H54 (cell line): Measurements from ENCODE around the gene CTNS.

Experiments used
- DNase-seq: peaks from one replicate; pipeline ENCODE4 v3.0.0; 2011; ENCODE audit warnings: low spot score, mixed read lengths; ENCODE audit not compliant: insufficient read length
- FAIRE-seq: peaks from 3 replicates; lab custom pipeline; 2011; peaks lifted over from hg19 to GRCh38; lab: Jason Lieb, UNC
- POLR2A ChIP-seq: IDR thresholded peaks from 2 replicates; pipeline ENCODE4 v1.6.1; 2011; ENCODE audit warnings: low read depth, mild to moderate bottlenecking, low read length

CTNS gene

DNA sequence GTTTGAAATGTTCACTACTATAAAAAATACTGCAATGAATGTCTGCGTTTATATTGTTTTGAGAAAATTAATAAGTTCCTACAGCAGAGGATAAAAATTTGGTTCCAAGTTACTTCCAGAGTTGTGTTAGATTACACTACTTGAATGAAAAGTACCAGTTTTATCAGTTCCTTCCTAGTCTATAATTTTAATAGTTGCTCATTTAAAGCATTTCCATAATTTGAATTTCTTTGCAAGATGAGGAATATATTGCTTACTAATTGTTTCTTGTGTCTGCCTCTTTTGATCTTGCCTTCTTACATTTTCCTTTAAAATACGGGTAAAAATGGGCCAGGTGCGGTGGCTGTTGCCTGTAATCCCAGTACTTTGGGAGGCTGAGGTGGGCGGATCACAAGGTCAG, 36.0 kb downstream of the CTNS start:
- FAIRE-seq: no peak
- DNase-seq: no peak
- no peak for TF ChIP-seq POLR2A

DNA sequence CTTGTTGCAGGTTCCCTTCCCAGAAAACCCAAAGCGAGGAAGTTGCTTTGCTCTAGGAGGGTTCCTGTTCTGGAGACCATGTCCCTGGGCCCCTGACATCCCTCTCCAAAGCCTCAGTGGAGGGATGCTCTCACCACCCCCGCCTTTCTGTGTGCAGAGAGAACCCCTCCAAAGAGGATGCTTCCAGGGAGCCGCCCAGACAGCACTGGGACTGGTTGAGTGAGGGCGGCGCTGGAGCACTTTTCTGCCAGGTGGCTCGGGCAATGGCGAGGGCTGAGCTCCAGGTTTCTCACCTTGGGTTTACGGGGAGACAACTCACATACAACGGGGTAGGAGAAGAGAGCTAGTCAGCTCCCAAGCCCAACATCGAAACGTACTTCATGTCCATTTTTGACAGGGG, 39.3 kb downstream of the CTNS start:
- TF ChIP-seq POLR2A: no peak
- no peak for DNase-seq
- no peak for FAIRE-seq

DNA sequence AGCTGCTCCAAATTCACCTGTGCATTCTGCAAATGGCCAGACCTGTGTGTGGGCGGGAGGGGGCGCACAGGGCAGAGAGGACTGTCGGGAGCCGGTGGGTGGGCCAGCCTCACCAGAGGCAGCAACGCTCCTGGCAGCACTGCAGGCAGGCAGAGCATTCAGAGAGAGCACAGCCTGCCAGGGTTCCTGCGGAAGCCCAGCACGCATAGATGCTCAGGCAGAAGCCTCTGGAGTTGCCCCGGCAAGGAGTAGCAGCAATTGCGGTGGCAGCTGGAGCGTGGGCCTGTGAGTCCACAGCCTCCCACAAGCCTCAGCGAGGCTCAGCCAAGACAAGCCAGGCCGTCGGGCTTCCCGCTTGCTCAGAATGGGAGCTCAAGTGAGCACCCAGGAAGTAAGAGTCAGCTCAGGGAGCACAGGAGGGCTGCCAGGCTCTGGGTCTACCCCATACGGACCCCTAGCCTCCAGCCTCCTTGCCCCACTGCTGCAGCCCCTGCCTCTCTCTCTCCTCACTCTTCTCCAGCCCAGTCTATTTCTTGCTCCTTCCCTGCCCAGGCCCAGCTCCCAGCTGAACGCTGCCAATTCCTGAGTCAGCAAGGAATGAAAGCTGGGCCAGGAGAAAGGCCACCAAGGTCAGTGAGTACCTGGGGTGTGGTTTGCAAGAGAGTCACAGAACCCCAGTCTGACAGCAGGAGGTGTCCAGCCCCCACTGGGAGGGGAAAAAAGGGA, 41.7 kb downstream of the CTNS start:
- FAIRE-seq (no peak), DNase-seq (peak; percentile 65)
- TF ChIP-seq POLR2A: no peak

DNA sequence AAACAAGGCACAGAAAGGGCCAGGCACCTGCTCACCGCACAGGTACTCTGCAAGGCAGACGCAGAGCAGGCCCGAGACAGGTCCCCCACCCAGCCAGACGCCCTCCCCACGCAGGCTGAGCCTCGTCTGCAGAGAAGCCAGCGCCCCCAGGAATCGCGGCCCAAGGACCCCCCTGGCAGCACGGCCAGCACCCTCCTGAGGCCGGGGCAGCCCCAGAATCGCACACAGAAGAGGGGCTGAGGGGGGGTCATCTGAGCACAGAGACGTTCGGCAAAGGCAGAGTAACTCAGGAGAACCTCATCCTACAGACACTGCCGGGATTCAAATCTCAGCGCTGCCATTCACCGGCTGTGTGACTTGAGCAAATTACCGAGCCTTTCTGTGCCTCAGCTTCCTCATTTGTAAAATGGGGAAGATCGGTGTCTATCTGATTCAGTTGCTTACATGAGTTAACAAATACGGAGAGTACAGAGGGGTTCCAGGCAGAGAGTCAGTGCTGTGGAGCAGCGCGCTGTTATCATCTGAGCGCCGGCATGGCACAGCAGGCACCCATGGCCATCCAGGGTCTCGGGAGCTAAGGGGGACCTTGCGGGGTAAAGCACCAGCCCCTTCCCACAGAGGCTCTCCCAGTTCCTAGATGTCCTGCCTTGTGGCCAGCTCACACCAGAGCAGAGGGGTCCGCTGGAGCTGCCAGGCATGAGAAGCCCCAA, 42.4 kb downstream of the CTNS start:
- DNase-seq (no peak), FAIRE-seq (no peak)
- no peak for TF ChIP-seq POLR2A

DNA sequence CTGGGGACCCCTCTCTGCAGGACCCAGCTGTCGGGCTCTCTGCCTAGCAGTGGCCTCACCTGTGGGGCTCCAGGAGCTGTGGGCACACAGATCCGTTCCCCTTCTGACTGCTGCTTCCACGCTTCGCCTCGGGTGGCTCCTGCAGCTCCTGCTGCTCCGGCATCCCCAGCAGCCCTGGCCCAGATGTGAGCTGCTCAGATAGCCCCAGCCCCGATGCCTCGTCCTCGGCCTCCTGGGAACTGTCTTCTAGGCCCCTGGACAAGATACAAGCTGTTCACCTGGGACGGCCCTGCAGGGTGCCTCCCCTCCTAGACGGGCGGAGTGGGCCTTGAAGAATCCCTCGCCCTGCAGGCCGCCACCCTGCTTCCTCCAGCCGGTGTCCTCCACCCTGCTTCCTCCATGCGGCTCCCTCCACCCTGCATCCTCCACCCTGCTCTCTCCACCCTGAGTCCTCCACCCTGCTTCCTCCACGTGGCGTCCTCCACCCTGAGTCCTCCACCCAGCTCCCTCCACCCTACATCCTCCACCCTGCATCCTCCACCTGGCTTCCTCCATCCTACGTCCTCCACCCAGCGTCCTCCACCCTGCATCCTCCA, 43.1 kb downstream of the CTNS start:
- no peak for TF ChIP-seq POLR2A
- DNase-seq: no peak
- FAIRE-seq: no peak

DNA sequence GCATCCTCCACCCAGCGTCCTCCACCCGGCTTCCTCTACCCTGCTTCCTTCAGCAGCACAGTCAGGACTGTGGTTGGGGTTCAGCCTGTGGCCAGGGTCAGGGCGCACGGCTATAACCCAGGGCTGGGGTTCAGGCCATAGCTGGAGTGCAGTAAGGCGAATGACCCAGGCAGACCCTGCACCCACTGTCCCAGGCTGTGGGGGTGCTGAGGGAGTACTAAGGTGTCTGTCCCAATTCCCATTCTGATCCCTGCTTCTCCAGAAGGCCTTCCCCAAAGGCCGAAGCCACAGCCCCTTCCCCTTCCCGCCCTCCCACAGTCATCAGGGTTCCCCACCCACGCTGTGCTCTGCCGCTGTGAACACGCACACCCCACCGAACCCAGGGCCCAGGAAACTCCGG, 44.5 kb downstream of the CTNS start:
- FAIRE-seq: no peak
- no peak for DNase-seq
- no peak for TF ChIP-seq POLR2A

DNA sequence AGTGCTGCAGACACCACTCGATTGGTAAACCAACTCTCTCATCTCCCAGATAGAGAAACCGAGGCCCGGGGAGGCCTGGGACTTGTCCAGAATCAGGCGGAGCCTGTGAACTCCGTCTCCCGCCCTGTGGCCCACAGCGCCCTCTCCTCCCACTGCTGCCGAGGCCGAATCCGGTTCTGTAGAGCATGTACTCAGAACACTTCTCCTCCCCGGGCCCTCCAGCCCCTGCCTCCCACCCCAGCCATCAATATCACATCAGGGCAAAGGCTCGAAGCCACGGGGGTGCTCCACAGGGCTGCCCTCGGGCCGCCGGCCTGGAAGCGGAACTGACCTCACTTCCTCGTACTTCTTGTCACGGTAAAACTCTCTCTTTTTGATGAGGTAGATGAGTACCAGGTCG, 45.0 kb downstream of the CTNS start:
- no peak for TF ChIP-seq POLR2A
- DNase-seq (no peak), FAIRE-seq (no peak)

DNA sequence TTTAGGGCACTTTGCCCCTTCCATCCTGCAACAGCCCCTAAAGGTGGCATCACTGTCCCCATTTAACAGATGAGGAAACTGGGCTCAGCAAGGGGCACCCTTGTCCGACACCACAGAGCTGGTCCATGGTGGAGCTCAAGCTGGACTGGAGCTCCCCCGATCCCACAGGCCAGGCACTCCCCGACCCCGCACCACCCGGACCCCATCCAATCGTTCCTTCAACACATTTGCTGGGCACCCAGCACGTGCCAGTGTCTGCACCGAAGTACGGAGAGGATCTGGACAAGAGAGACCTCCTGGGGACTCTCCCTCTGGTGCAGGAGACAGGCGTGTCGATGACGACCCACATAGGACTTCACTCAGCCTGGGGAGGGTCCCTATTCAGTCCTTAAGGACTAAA, 45.5 kb downstream of the CTNS start:
- no peak for TF ChIP-seq POLR2A
- DNase-seq (no peak), FAIRE-seq (no peak)

DNA sequence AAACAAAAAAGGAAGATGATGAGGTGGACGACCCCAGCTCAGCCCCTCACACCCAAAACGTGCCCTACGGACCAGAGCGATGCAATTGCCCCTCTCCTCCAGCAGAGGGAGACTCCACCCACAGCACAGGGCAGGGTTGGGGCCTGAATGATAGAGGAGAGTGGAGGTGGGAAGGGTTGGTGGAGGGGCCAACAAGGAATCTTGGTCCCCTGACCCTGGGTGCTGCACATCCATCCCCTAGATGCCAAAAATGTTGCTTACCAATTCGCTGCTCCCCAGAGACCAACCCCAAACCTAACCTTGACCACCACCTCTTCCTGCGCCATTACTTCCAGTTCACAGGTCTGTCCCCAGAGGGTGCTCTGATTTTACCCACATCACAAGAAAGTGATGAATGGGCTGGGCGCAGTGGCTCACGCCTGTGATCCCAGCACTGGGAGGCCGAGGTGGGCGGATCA, 46.5 kb downstream of the CTNS start:
- peak; percentile 73 for DNase-seq
- no peak for FAIRE-seq
- TF ChIP-seq POLR2A: no peak

DNA sequence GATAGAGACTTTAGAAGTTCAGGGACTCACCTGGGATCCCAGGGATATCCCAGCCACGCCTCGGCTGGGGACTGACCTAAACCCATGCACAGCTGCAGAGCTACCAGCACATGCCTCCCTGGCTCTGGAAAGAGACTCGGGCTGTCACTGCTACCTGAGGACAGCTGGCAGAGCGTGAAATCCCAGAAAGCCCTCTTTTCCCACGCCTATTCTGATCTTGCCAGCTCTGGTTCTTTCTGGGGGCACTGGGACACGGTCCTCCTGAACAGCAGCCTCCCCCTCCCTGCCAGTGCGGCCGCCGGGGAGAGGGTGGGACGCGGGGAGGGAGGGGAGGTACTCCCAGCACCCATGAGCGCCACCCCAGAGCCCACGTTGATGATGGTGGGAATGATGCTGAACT, 48.6 kb downstream of the CTNS start:
- FAIRE-seq (no peak), DNase-seq (no peak)
- no peak for TF ChIP-seq POLR2A

DNA sequence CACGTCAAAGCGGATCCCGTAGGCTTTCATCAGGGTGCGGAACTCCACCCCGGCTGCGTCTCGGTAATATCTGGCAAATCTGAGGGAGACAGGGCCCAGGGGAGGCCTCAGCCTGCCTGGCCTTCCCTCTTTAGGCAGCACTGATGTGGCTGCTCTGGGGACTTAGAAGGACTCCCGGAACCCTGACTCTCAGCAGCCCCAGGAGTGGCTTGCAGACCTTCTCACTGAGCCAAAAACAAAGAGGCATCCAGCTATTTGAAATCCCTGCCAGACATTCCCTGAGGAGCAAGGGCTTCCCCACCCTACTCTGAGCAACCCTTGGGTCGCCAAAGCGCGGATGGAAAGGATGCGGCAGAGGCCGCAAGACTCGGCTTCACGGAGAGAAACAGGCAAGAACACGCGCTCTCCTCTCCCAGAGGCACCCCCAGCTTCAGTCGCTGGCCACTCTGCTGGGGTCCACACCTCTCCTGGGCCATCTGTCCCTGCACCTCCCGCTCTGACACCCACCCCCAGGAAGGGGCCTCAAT, 51.5 kb downstream of the CTNS start:
- FAIRE-seq: no peak
- no peak for TF ChIP-seq POLR2A
- DNase-seq: no peak

DNA sequence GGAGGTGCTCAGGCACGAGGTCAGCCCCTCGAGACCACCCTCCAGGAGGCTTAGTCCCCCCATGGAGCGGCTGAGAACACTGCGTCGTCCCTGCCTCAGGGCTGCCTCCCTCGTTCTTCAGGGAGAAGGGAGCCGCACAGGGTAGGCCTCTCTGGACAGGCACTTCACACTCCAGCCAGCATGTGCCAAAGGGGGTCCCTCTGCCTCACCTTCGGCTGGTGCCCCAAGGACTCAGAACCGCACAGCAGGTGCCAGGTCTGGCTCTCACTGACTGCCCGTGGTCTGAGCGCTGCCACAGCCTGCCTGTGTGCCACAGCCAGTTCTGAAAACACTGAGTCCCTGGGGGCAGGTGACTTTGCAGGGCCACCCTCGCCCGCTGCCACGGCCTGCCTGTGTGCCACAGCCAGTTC, 52.3 kb downstream of the CTNS start:
- FAIRE-seq (no peak), DNase-seq (no peak)
- no peak for TF ChIP-seq POLR2A

DNA sequence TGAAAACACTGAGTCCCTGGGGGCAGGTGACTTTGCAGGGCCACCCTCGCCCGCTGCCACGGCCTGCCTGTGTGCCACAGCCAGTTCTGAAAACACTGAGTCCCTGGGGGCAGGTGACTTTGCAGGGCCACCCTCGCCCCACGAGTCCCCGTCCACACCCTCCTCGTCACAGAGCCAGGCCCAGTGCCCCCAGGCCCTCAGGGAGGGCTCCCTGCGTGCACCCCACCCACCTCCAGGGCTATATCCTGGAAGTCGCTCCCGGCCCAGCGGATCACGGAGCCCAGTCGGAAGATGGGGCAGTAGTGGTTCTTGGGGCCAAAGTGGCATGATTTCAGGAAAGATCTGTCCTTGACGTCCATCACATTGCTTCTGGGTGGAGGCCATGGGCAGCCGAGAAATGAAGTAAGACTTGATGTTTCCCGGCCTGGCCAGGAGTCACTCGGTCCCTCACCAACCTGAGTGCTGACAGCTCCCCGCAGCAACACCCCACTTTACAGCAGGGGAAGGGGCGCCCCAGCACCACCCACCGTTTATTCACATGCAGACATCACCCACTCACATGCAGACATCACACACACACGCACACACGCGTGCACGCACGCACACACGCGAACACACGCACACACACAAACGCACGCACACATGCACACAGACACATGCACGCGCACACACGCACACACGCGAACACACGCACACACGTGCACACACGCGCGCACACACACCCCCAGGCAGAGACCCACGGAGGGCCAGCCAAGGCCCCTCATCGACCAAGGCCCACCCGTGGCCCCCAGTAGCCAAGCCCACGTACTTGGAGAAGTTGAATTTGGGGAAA, 52.9 kb downstream of the CTNS start:
- FAIRE-seq (no peak), DNase-seq (no peak)
- no peak for TF ChIP-seq POLR2A
